ENCODE measurements around the gene HBS1L. TPM values are rescaled to one million over a fixed set of nuclear protein-coding genes. Genes with fewer than 3 reads are reported as not detected.
A peak's percentile ranks its signal among the peaks of the same experiment; 100 is the strongest.

Gene HBS1L
- total and polyA plus RNA-seq, 2 of the 4 experiments (the other 2 are of a cell fraction): 45.1 to 120 TPM

DNA sequence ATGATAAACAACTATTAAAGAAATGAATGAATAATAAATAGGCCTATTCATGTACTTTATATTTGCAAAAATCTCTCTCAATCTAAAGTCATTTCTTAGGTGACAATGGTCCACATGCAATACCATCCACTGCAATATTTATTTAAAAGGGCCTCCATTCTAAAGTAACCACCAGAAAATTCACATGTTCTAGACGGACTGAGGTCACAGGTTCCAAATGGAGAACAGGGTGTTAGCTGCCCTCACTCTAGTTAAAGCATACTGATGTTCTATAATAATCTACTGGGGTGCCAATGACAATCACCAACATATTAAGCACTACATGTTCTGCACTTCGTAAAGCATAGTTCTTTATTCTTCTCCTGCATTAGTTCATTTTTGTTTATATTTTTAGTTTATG is 1.2 kb downstream of the HBS1L start:
- in situ Hi-C loops (cut with MboI; ENCODE audit: low sequenced_read_pairs): no loop called here
- Histone ChIP-seq H3K9ac (ENCODE audit: low read depth, low read length) (no peak overlapping the region; the same call in 1 of the 2 replicates), H2BK15ac (ENCODE audit: low read depth, low read length) (no peak overlapping the region), H2BK120ac (ENCODE audit: low read depth, low read length) (no peak overlapping the region), H2AK5ac (ENCODE audit: low read depth, low read length) (no peak overlapping the region), H3K18ac (ENCODE audit: low read depth, low read length) (no peak overlapping the region), H3K23ac (ENCODE audit: low read depth, low read length) (no peak overlapping the region), H3K27ac (ENCODE audit: insufficient read depth, low read length) (no peak overlapping the region), H3K4me3 (ENCODE audit: insufficient read depth, low read depth, low read length) (no peak overlapping the region), H2AFZ (replicated peaks; ENCODE audit: low read length, poor library complexity) (no peak overlapping the region), H4K20me1 (ENCODE audit: insufficient read depth, low read length) (peaks cover 7% of the 10 kb centered on the region; the same call in 1 of the 2 replicates), H2BK5ac (ENCODE audit: low read depth, low read length, poor library complexity, severe bottlenecking) (no peak overlapping the region), H3K56ac (ENCODE audit: extremely low read depth, insufficient read depth, low read length) (no peak overlapping the region), H3K4me1 (ENCODE audit: control insufficient read depth, insufficient read depth, low read length) (no peaks in the 10 kb centered on the region), H3K14ac (replicated peaks; ENCODE audit: low read depth, low read length) (no peak overlapping the region), H3K27me3 (ENCODE audit: control insufficient read depth, insufficient read depth, low read length) (no peaks in the 10 kb centered on the region), H3K79me1 (ENCODE audit: low read depth in 1 of 2, low read length in 2 of 2) (peaks cover 3 to 30% of the 10 kb centered on the region in 2 experiments; a peak in 3 of 4 replicates), H4K8ac (ENCODE audit: low read depth in 2 of 2, low read length in 2 of 2) (no peak overlapping the region), H3K36me3 (ENCODE audit: control insufficient read depth, insufficient read depth, low read length) (peaks cover 5% of the 10 kb centered on the region), H2BK20ac (ENCODE audit: low read depth, low read length) (no peak overlapping the region), H3K4ac (ENCODE audit: low read depth, low read length) (no peak overlapping the region), H2AK9ac (replicated peaks; ENCODE audit: low read depth, low read length, poor library complexity) (no peak overlapping the region), H3K4me2 (ENCODE audit: low read depth, low read length) (peak overlapping the region; percentile 96), H3K9me3 (ENCODE audit: control insufficient read depth, insufficient read depth, low read length) (no peaks in the 10 kb centered on the region), H4K91ac (ENCODE audit: insufficient read depth, low read depth, low read length) (no peak overlapping the region), H4K5ac (ENCODE audit: low read depth, low read length) (no peak overlapping the region), H3K9me1 (ENCODE audit: insufficient read depth, low read length) (peaks cover 2% of the 10 kb centered on the region; the same call in 1 of the 2 replicates)
- no CpG with 5 or more reads among the region's 2 CpGs for WGBS, 2 experiments (ENCODE audit: extremely low coverage in 2 of 2, insufficient read length in 1 of 2)
- ATAC-seq (ENCODE audit: low read depth) (no peak), DNase-seq (no peak)
- dilution Hi-C loops (cut with HindIII; ENCODE audit: low sequenced_read_pairs, unreplicated experiment): no loop called here
- ChIA-PET POLR2A (ENCODE audit: unreplicated experiment) (no interaction called here), CTCF (no interaction called here)
- TSS peak; percentile 50 for BruUV-seq (replicated peaks)
- intact Hi-C loops (cut with micrococcal nuclease): no loop called here
- TF ChIP-seq FOS (IDR thresholded peaks at IDR 0.05; ENCODE audit: low read depth, low read length): no peak
- no peak for TF ChIP-seq RCOR1 (IDR thresholded peaks at IDR 0.05; ENCODE audit: insufficient replicate concordance, low read length)
- TF ChIP-seq BHLHE40 (IDR thresholded peaks at IDR 0.05; ENCODE audit: low read depth, low read length): no peak
- no peak for TF ChIP-seq SMC3 (IDR thresholded peaks at IDR 0.05; ENCODE audit: low read depth, low read length)
- no peak for TF ChIP-seq MAZ (IDR thresholded peaks at IDR 0.05; ENCODE audit: borderline replicate concordance, low read depth, low read length)
- no peak for TF ChIP-seq CHD1 (IDR thresholded peaks at IDR 0.05; ENCODE audit: low read depth, low read length)

Measured in IMR-90 (cell line).